ENCODE data around the gene CBX7.

The CBX7 gene

GRCh38 chr22:39090426-39091064 is 61.9 kb downstream of the CBX7 start:
- no peak for DNase-seq

- no peak for DNase-seq
Measured at GRCh38 chr22:39089928-39090327, 62.6 kb downstream of the CBX7 start.

- no peak for DNase-seq
Measured at GRCh38 chr22:39088685-39089032, 63.8 kb downstream of the CBX7 start.

GRCh38 chr22:39087881-39088684 is 64.4 kb downstream of the CBX7 start:
- peak; percentile 83 for DNase-seq

GRCh38 chr22:39087098-39087497 is 65.4 kb downstream of the CBX7 start:
- DNase-seq: no peak

- no peak for DNase-seq
Measured at GRCh38 chr22:39084666-39085065, 67.8 kb downstream of the CBX7 start.

GRCh38 chr22:39083212-39084165 is 69.0 kb downstream of the CBX7 start:
- no peak for DNase-seq

GRCh38 chr22:39081598-39081997 is 70.9 kb downstream of the CBX7 start:
- DNase-seq: no peak

GRCh38 chr22:39081016-39081415 is 71.5 kb downstream of the CBX7 start:
- no peak for DNase-seq
